SU-DHL-6 (cell line): Measurements from ENCODE around the gene ID2.

Experiments
- H2AFZ ChIP-seq: fragments of 200-600 bp; sonication (generic); 2 replicates; pipeline ENCODE4 v1.6.1; 2014; ENCODE audit warnings: low read depth, mild to moderate bottlenecking, moderate library complexity, mixed read lengths, antibody characterized with exemption, low read length; ENCODE audit not compliant: severe bottlenecking
- H3F3A ChIP-seq: fragments of 200-600 bp; shearing (Covaris generic); 2 replicates; pipeline ENCODE4 v1.6.0; 2016; ENCODE audit warnings: antibody characterized with exemption, mild to moderate bottlenecking; ENCODE audit not compliant: insufficient read depth
- H3K27ac ChIP-seq: fragments of 200-600 bp; sonication (generic); 2 replicates; pipeline ENCODE4 v1.5.1; 2016; ENCODE audit warnings: low read depth, mild to moderate bottlenecking, low read length, moderate library complexity, mixed read lengths
- H3K27me3 ChIP-seq: fragments of 200-600 bp; sonication (generic), shearing (Covaris generic); 2 replicates; pipeline ENCODE4 v1.6.0; 2014; ENCODE audit warnings: mild to moderate bottlenecking, low read length
- H3K36me3 ChIP-seq: fragments of 200-600 bp; sonication (generic); 2 replicates; pipeline ENCODE4 v1.6.1; 2014; ENCODE audit warnings: mild to moderate bottlenecking, low read length, mixed read lengths
- H3K4me2 ChIP-seq: fragments of 300-600, 200-600 bp; shearing (Covaris generic), sonication (generic); 2 replicates; pipeline ENCODE4 v1.6.0; 2014; ENCODE audit warnings: low read length, low read depth, mild to moderate bottlenecking; ENCODE audit not compliant: poor library complexity, severe bottlenecking
- H3K4me3 ChIP-seq: fragments of 200-600 bp; sonication (generic); 2 replicates; pipeline ENCODE4 v1.5.1; 2014; ENCODE audit warnings: antibody characterized with exemption, low read length, mild to moderate bottlenecking, mixed read lengths; ENCODE audit not compliant: insufficient read depth, poor library complexity, severe bottlenecking
- H3K79me2 ChIP-seq: fragments of 200-600 bp; sonication (generic); 2 replicates; pipeline ENCODE4 v1.6.1; 2014; ENCODE audit warnings: mild to moderate bottlenecking, low read length, moderate library complexity; ENCODE audit not compliant: insufficient read depth
- H3K9ac ChIP-seq: fragments of 200-600 bp; sonication (generic); 2 replicates; pipeline ENCODE4 v1.7.0; 2014; ENCODE audit warnings: mild to moderate bottlenecking, low read length
- H3K9me2 ChIP-seq: fragments of 200-600 bp; sonication (generic); replicated peaks from 2 replicates; pipeline ENCODE4 v1.6.1; 2014; ENCODE audit warnings: low read length; ENCODE audit not compliant: insufficient read depth
- H3K9me3 ChIP-seq: fragments of 200-600 bp; sonication (generic); 2 replicates; pipeline ENCODE4 v1.6.1; 2014; ENCODE audit warnings: low read length, mixed read lengths; ENCODE audit not compliant: insufficient read depth
- H4K20me1 ChIP-seq: fragments of 200-600 bp; sonication (generic); 2 replicates; pipeline ENCODE4 v1.6.1; 2014; ENCODE audit warnings: low read depth, mild to moderate bottlenecking, antibody characterized with exemption, low read length, moderate library complexity, mixed read lengths
- CTCF ChIP-seq: fragments of 200-600 bp; sonication (generic); IDR thresholded peaks from one replicate; pipeline ENCODE4 v1.5.1; 2017; ENCODE audit warnings: antibody characterized with exemption, mild to moderate bottlenecking, low read length, moderate library complexity; ENCODE audit not compliant: insufficient read depth, poor library complexity, severe bottlenecking
- EZH2phosphoT487 ChIP-seq: fragments of 200-600 bp; sonication (generic), shearing (Covaris generic); conservative IDR thresholded peaks from 2 replicates; pipeline ENCODE4 v1.6.1; 2018; ENCODE audit warnings: mild to moderate bottlenecking, antibody characterized with exemption, low read length, moderate library complexity, mixed read lengths

Gene ID2

GRCh38 chr2:8640498-8640897 is 41.4 kb upstream of the ID2 start:
- H3F3A ChIP-seq: no peaks in the 10 kb centered on the region
- no peaks in the 10 kb centered on the region for H3K79me2 ChIP-seq
- H3K27me3 ChIP-seq: no peaks in the 10 kb centered on the region
- H4K20me1 ChIP-seq: no peaks in the 10 kb centered on the region
- no peak overlapping the region for H3K27ac ChIP-seq
- no peak overlapping the region for H3K4me3 ChIP-seq
- no peak overlapping the region for H3K4me2 ChIP-seq
- no peaks in the 10 kb centered on the region for H3K36me3 ChIP-seq
- TF ChIP-seq CTCF (no peak), EZH2phosphoT487 (no peak)
- no peaks in the 10 kb centered on the region for H3K9me3 ChIP-seq
- H3K9me2 ChIP-seq: no peaks in the 10 kb centered on the region
- no peak overlapping the region for H3K9ac ChIP-seq
- H2AFZ ChIP-seq: no peak overlapping the region

- Histone ChIP-seq H3K27ac (no peak overlapping the region), H3K9ac (no peak overlapping the region), H3K27me3 (no peaks in the 10 kb centered on the region), H4K20me1 (no peaks in the 10 kb centered on the region), H2AFZ (no peak overlapping the region), H3K36me3 (no peaks in the 10 kb centered on the region), H3K4me3 (no peak overlapping the region), H3K4me2 (no peak overlapping the region), H3K9me2 (no peaks in the 10 kb centered on the region), H3K79me2 (no peaks in the 10 kb centered on the region), H3K9me3 (no peaks in the 10 kb centered on the region), H3F3A (no peaks in the 10 kb centered on the region)
- TF ChIP-seq EZH2phosphoT487 (no peak), CTCF (no peak)
Measured at GRCh38 chr2:8641301-8641965, 40.4 kb upstream of the ID2 start.

GRCh38 chr2:8642366-8643068 is 39.3 kb upstream of the ID2 start:
- Histone ChIP-seq H3K9me3 (peaks cover 10% of the 10 kb centered on the region; the same call in 1 of the 2 replicates), H4K20me1 (no peaks in the 10 kb centered on the region), H3K4me3 (no peak overlapping the region), H3K9me2 (no peaks in the 10 kb centered on the region), H3K27me3 (no peaks in the 10 kb centered on the region), H3F3A (no peaks in the 10 kb centered on the region), H3K27ac (no peak overlapping the region), H3K9ac (no peak overlapping the region), H2AFZ (no peak overlapping the region), H3K36me3 (no peaks in the 10 kb centered on the region), H3K4me2 (no peak overlapping the region), H3K79me2 (no peaks in the 10 kb centered on the region)
- no peak for TF ChIP-seq EZH2phosphoT487
- no peak for TF ChIP-seq CTCF
